IMR-90 (cell line): Measurements from ENCODE around the gene COX6A2. TPM values are rescaled to one million over a fixed set of nuclear protein-coding genes. Genes with fewer than 3 reads are reported as not detected.
A peak's percentile ranks its signal among the peaks of the same experiment; 100 is the strongest.

Experiments
- ATAC-seq: fragments of 200-7000 bp; cut with Tn5 transposase; 2 replicates; pipeline ENCODE4 v1.9.1; 2020; ENCODE audit warnings: low read depth, mild to moderate bottlenecking, moderate library complexity
- BruUV-seq: library from RNA; stranded (reverse); fragments of 400-500 nt; replicated peaks from 2 replicates; lab custom pipeline; 2021; lab: Mats Ljungman, UMichigan
- CTCF ChIA-PET: fragments of 300-600 bp; formaldehyde crosslinking; extraction: SDS; loops from one replicate; lab custom pipeline; 2021; ENCODE audit warnings: antibody characterized with exemption; lab: Yijun Ruan, JAX
- POLR2A ChIA-PET: fragments of 300-600 bp; sonication (Branson Sonifier 250); formaldehyde crosslinking; loops from one replicate; lab custom pipeline; 2022; ENCODE audit warnings: antibody characterized with exemption; ENCODE audit not compliant: unreplicated experiment; lab: Charles Lee
- DNase-seq: peaks from one replicate; pipeline ENCODE4 v3.0.0; 2013
- H2AFZ ChIP-seq: replicated peaks from 2 replicates; pipeline ENCODE3; 2013; ENCODE audit warnings: low read length, mild to moderate bottlenecking; ENCODE audit not compliant: poor library complexity
- H2AK5ac ChIP-seq: 2 replicates; pipeline ENCODE4 v1.6.1; 2013; ENCODE audit warnings: low read depth, low read length, inconsistent platforms
- H2AK9ac ChIP-seq: replicated peaks from 2 replicates; pipeline ENCODE3; 2013; ENCODE audit warnings: mild to moderate bottlenecking, low read depth, low read length, moderate library complexity; ENCODE audit not compliant: poor library complexity
- H2BK120ac ChIP-seq: 2 replicates; pipeline ENCODE4 v1.6.1; 2013; ENCODE audit warnings: low read depth, low read length, inconsistent platforms
- H2BK15ac ChIP-seq: 3 replicates; pipeline ENCODE4 v1.6.1; 2013; ENCODE audit warnings: low read depth, low read length, inconsistent platforms
- H2BK20ac ChIP-seq: 2 replicates; pipeline ENCODE4 v1.6.1; 2013; ENCODE audit warnings: low read depth, mild to moderate bottlenecking, inconsistent platforms, low read length, moderate library complexity
- H2BK5ac ChIP-seq: 2 replicates; pipeline ENCODE4 v1.6.1; 2013; ENCODE audit warnings: mild to moderate bottlenecking, low read depth, low read length, inconsistent platforms; ENCODE audit not compliant: poor library complexity, severe bottlenecking
- H3K14ac ChIP-seq: replicated peaks from 2 replicates; pipeline ENCODE4 v1.6.1; 2013; ENCODE audit warnings: low read depth, low read length, inconsistent platforms
- H3K18ac ChIP-seq: 2 replicates; pipeline ENCODE4 v1.6.1; 2013; ENCODE audit warnings: low read depth, low read length, control low read depth
- H3K23ac ChIP-seq: 2 replicates; pipeline ENCODE4 v1.6.1; 2013; ENCODE audit warnings: low read depth, low read length, inconsistent platforms
- H3K27ac ChIP-seq: 2 replicates; pipeline ENCODE4 v1.5.1; 2013; ENCODE audit warnings: mild to moderate bottlenecking, control low read depth, low read length; ENCODE audit not compliant: insufficient read depth
- H3K27me3 ChIP-seq: 2 replicates; pipeline ENCODE4 v1.6.1; 2013; ENCODE audit warnings: low read length; ENCODE audit not compliant: control insufficient read depth, insufficient read depth
- H3K36me3 ChIP-seq: 2 replicates; pipeline ENCODE4 v1.6.1; 2013; ENCODE audit warnings: low read length, mixed read lengths; ENCODE audit not compliant: control insufficient read depth, insufficient read depth
- H3K4ac ChIP-seq: 2 replicates; pipeline ENCODE4 v1.6.1; 2013; ENCODE audit warnings: low read depth, low read length, inconsistent platforms
- H3K4me1 ChIP-seq: 2 replicates; pipeline ENCODE4 v1.6.1; 2013; ENCODE audit warnings: low read length, mixed read lengths; ENCODE audit not compliant: control insufficient read depth, insufficient read depth
- H3K4me2 ChIP-seq: 2 replicates; pipeline ENCODE4 v1.6.1; 2013; ENCODE audit warnings: low read depth, mild to moderate bottlenecking, control low read depth, low read length, moderate library complexity
- H3K4me3 ChIP-seq: 2 replicates; pipeline ENCODE4 v1.5.1; 2013; ENCODE audit warnings: low read depth, mild to moderate bottlenecking, control low read depth, low read length, moderate library complexity; ENCODE audit not compliant: insufficient read depth
- H3K56ac ChIP-seq: 2 replicates; pipeline ENCODE4 v1.6.1; 2013; ENCODE audit warnings: low read length, inconsistent platforms; ENCODE audit not compliant: insufficient read depth; ENCODE audit errors: extremely low read depth
- H3K79me1 ChIP-seq, 2 experiments: 2 replicates each; pipeline ENCODE4 v1.6.1; 2013; ENCODE audit warnings: low read length in 2 of 2, inconsistent platforms in 1 of 2, low read depth in 1 of 2
- H3K9ac ChIP-seq: 2 replicates; pipeline ENCODE4 v1.6.1; 2013; ENCODE audit warnings: low read depth, low read length, control low read depth
- H3K9me1 ChIP-seq: 2 replicates; pipeline ENCODE4 v1.6.1; 2013; ENCODE audit warnings: low read length, inconsistent platforms; ENCODE audit not compliant: insufficient read depth
- H3K9me3 ChIP-seq: 2 replicates; pipeline ENCODE4 v1.6.1; 2013; ENCODE audit warnings: low read length; ENCODE audit not compliant: control insufficient read depth, insufficient read depth
- H4K20me1 ChIP-seq: 2 replicates; pipeline ENCODE4 v1.6.1; 2013; ENCODE audit warnings: low read length, inconsistent platforms; ENCODE audit not compliant: insufficient read depth
- H4K5ac ChIP-seq: 2 replicates; pipeline ENCODE4 v1.6.1; 2013; ENCODE audit warnings: mild to moderate bottlenecking, low read depth, low read length, control low read depth
- H4K8ac ChIP-seq, 2 experiments: 2 replicates each; pipeline ENCODE4 v1.6.1; 2013; ENCODE audit warnings: low read depth in 2 of 2, low read length in 2 of 2, control low read depth in 1 of 2, inconsistent platforms in 1 of 2
- H4K91ac ChIP-seq: 2 replicates; pipeline ENCODE4 v1.6.1; 2013; ENCODE audit warnings: low read depth, low read length, inconsistent platforms; ENCODE audit not compliant: insufficient read depth
- CTCF ChIP-seq: conservative IDR thresholded peaks from 2 replicates; pipeline ENCODE4 v1.5.1; 2012; ENCODE audit warnings: mild to moderate bottlenecking, low read depth, low read length, improper control_type of control experiment
- MAZ ChIP-seq: IDR thresholded peaks from 2 replicates; pipeline ENCODE4 v1.6.1; 2012; ENCODE audit warnings: low read depth, mild to moderate bottlenecking, low read length, improper control_type of control experiment, moderate library complexity, borderline replicate concordance
- POLR2A ChIP-seq: IDR thresholded peaks from 2 replicates; pipeline ENCODE4 v1.6.1; 2012; ENCODE audit warnings: mild to moderate bottlenecking, low read depth, low read length
- RAD21 ChIP-seq: IDR thresholded peaks from 2 replicates; pipeline ENCODE4 v1.6.1; 2012; ENCODE audit warnings: low read length, improper control_type of control experiment
- RFX5 ChIP-seq: IDR thresholded peaks from 2 replicates; pipeline ENCODE4 v1.8.0; 2012; ENCODE audit warnings: low read depth, mild to moderate bottlenecking, low read length, moderate library complexity
- SMC3 ChIP-seq: fragments of 150-350 bp; IDR thresholded peaks from 2 replicates; pipeline ENCODE4 v1.6.1; 2016; ENCODE audit warnings: low read depth, mild to moderate bottlenecking, antibody characterized with exemption, low read length, moderate library complexity
- USF2 ChIP-seq: fragments of 150-350 bp; IDR thresholded peaks from 2 replicates; pipeline ENCODE4 v1.6.1; 2017; ENCODE audit warnings: mild to moderate bottlenecking, antibody characterized with exemption, low read length, low read depth
- WGBS, 2 experiments: methylation state at CpG; one replicate each; pipeline versions ENCODE4 v1.1.5 to v1.1.7; 2013; ENCODE audit warnings: missing lambda C conversion rate in 2 of 2; ENCODE audit not compliant: insufficient read length in 1 of 2; ENCODE audit errors: extremely low coverage in 2 of 2; 5-methylcytosine and 5-hydroxymethylcytosine counted together
- dilution Hi-C: fragments of 300-500 bp; cut with HindIII; formaldehyde crosslinking; loops from one replicate; pipeline ENCODE4 v1.14.3; 2018; ENCODE audit warnings: low sequenced_read_pairs; ENCODE audit not compliant: unreplicated experiment
- in situ Hi-C: fragments of 300-500 bp; cut with MboI; formaldehyde crosslinking; loops from 3 replicates; pipeline ENCODE4 v1.14.3; 2019; ENCODE audit warnings: low sequenced_read_pairs, inconsistent platforms, mixed read lengths
- intact Hi-C: fragments of 100-400 bp; cut with micrococcal nuclease; formaldehyde crosslinking; loops from 2 replicates; pipeline ENCODE4 v1.10.0; 2022
- polyA plus RNA-seq, 3 experiments: library from polyadenylated mRNA; depleted of rRNA; stranded (reverse); fragments of >200 nt; gene quantifications; 2 replicates each; pipeline ENCODE4 v1.2.3, GENCODE V29; 2012; ENCODE audit warnings: low replicate concordance in 1 of 3
- total RNA-seq: library from RNA; depleted of rRNA; stranded (reverse); fragments of >200 nt; gene quantifications from 2 replicates; pipeline ENCODE4 v1.2.3, GENCODE V29; 2012

The COX6A2 gene
- total and polyA plus RNA-seq, 2 of the 4 experiments (the other 2 are of a cell fraction): not detected

GRCh38 chr16:31471875-31472708, 43.9 kb upstream of the COX6A2 start, which contains the start of gene TGFB1I1:
TGFB1I1 (plus strand) TSS chr16:31472152; CDS start chr16:31472189, 37 bp downstream.
- H3K9ac ChIP-seq: peak within 1 kb of the TSS; percentile 99
- ATAC-seq (peak; percentile 83), DNase-seq (peak; percentile 80)
- peak within 1 kb of the TSS; percentile 94 to 98 for H4K8ac ChIP-seq
- H3K27me3 ChIP-seq: no peaks in the 10 kb centered on the region
- peak within 1 kb of the TSS; percentile 100 for H4K91ac ChIP-seq
- peak within 1 kb of the TSS; percentile 99 for H4K5ac ChIP-seq
- POLR2A ChIA-PET: interaction anchor here (0.6 to 1.5 kb wide), 3 partner anchors 12 to 475 kb away, joined by 4 to 16 read pairs (median 6); partner anchors contain the start of gene ARMC5
- peak within 1 kb of the TSS; percentile 100 for H2AK5ac ChIP-seq
- peak within 1 kb of the TSS; percentile 74; the same call in 2 of the 3 replicates for H2BK15ac ChIP-seq
- WGBS, 2 experiments: 0% methylated on average over 7 of the region's 63 CpGs; no CpG with 5 or more reads in 1 of the 2 experiments
- peak within 1 kb of the TSS; percentile 98 for H3K23ac ChIP-seq
- no TSS peak for BruUV-seq
- H2AK9ac ChIP-seq: peak within 1 kb of the TSS; percentile 100
- peaks cover 36% of the 10 kb centered on the region for H3K36me3 ChIP-seq
- TF ChIP-seq RAD21 (no peak), CTCF (no peak), POLR2A (peak; percentile 79), USF2 (no peak), SMC3 (no peak), RFX5 (no peak), MAZ (peak; percentile 94; the same call in 1 of the 2 replicates)
- H3K4me2 ChIP-seq: peak within 1 kb of the TSS; percentile 93
- peaks cover 41% of the 10 kb centered on the region for H4K20me1 ChIP-seq
- CTCF ChIA-PET: interaction anchor here (1.0 kb wide), 3 partner anchors 10 to 242 kb away, joined by 3 to 7 read pairs (median 6); no protein-coding TSS in a partner anchor
- H3K56ac ChIP-seq: peak within 1 kb of the TSS; percentile 96
- peak within 1 kb of the TSS; percentile 100 for H3K27ac ChIP-seq
- peak within 1 kb of the TSS; percentile 100 for H3K14ac ChIP-seq
- in situ Hi-C loops: loop anchor here (25.0 kb wide), 1 partner anchor 390 kb away; the partner anchor contains the start of gene ZNF267
- H3K18ac ChIP-seq: peak within 1 kb of the TSS; percentile 96
- H2BK5ac ChIP-seq: peak within 1 kb of the TSS; percentile 95
- peak within 1 kb of the TSS; percentile 100 for H3K4ac ChIP-seq
- peaks cover 20% of the 10 kb centered on the region; the same call in 1 of the 2 replicates for H3K9me1 ChIP-seq
- H3K4me1 ChIP-seq: peaks cover 13% of the 10 kb centered on the region
- intact Hi-C loops: loop anchor here (1.0 kb wide), 1 partner anchor 13 kb away; the partner anchor contains the start of gene ARMC5
- no peaks in the 10 kb centered on the region for H3K9me3 ChIP-seq
- peak within 1 kb of the TSS; percentile 87 for H3K4me3 ChIP-seq
- peak within 1 kb of the TSS; percentile 93 for H2AFZ ChIP-seq
- peak within 1 kb of the TSS; percentile 47 for H2BK20ac ChIP-seq
- dilution Hi-C loops: no loop called here
- peaks cover 18 to 62% of the 10 kb centered on the region in 2 experiments; a peak in 3 of 4 replicates for H3K79me1 ChIP-seq
- H2BK120ac ChIP-seq: peak within 1 kb of the TSS; percentile 93
